Measurements from ENCODE around the gene SYT5. TPM values are rescaled to one million over a fixed set of nuclear protein-coding genes. Genes with fewer than 3 reads are reported as not detected.

The SYT5 gene
- total and polyA plus RNA-seq, 9 of the 15 experiments (the other 6 are each of a cell fraction or from before 2014, with no cell fraction given) = 1.3 to 20.9 (median 8.8) TPM

GRCh38 chr19:55158848-55159749, 21.0 kb downstream of the SYT5 start (continued):
- TF ChIP-seq HMGN3 (IDR thresholded peaks at IDR 0.05; ENCODE audit: borderline replicate concordance, extremely low read depth, insufficient read length, low read depth, low read length) = peak; percentile 30
- peak; percentile 80 for TF ChIP-seq ZFX (CRISPR knock-in tag; IDR thresholded peaks at IDR 0.05)
- TF ChIP-seq BACH1 (tag; IDR thresholded peaks at IDR 0.05) = no peak
- no peak for TF ChIP-seq RBBP5 (IDR thresholded peaks at IDR 0.05; ENCODE audit: borderline replicate concordance, insufficient read depth, low read length, poor library complexity, severe bottlenecking)
- TF ChIP-seq ZKSCAN1 (IDR thresholded peaks at IDR 0.05; ENCODE audit: low read depth, low read length) = peak; percentile 29; the same call in 1 of the 2 replicates
- no peak for TF ChIP-seq ZNF41 (CRISPR knock-in tag; conservative IDR thresholded peaks at IDR 0.05)
- peak; percentile 52; the same call in 1 of the 2 replicates for TF ChIP-seq CREB1 (IDR thresholded peaks at IDR 0.05)
- TF ChIP-seq CREB1 (CRISPR knock-in tag; IDR thresholded peaks at IDR 0.05) = no peak
- no peak for TF ChIP-seq ZNF79 (CRISPR knock-in tag; IDR thresholded peaks at IDR 0.05; ENCODE audit: low read depth)
- TF ChIP-seq HDAC6 (IDR thresholded peaks at IDR 0.05; ENCODE audit: low read depth, low read length) = no peak
- TF ChIP-seq ZNF384 (IDR thresholded peaks at IDR 0.05; ENCODE audit: low read depth, low read length) = no peak
- no peak for TF ChIP-seq NFE2L1 (tag; IDR thresholded peaks at IDR 0.05; ENCODE audit: borderline replicate concordance, low read depth)
- TF ChIP-seq EZH2 (IDR thresholded peaks at IDR 0.05; ENCODE audit: borderline replicate concordance, low read depth, low read length) = no peak
- TF ChIP-seq NCOA2 (IDR thresholded peaks at IDR 0.05; ENCODE audit: partially characterized antibody in 2 of 2) = no peak
- TF ChIP-seq CBX1 (IDR thresholded peaks at IDR 0.05; ENCODE audit: low read depth) = peak; percentile 38; the same call in 1 of the 2 replicates
- TF ChIP-seq ZNF143 (CRISPR knock-in tag; IDR thresholded peaks at IDR 0.05) = no peak
- TF ChIP-seq ELK3 (CRISPR knock-in tag; IDR thresholded peaks at IDR 0.05) = no peak
- TF ChIP-seq ZNF165 (CRISPR knock-in tag; IDR thresholded peaks at IDR 0.05; ENCODE audit: borderline replicate concordance) = no peak
- no peak for TF ChIP-seq ZNF766 (CRISPR knock-in tag; conservative IDR thresholded peaks at IDR 0.05)
- no peak for TF ChIP-seq CHD2 (IDR thresholded peaks at IDR 0.05; ENCODE audit: low read depth, low read length)
- TF ChIP-seq, protein P1, sequence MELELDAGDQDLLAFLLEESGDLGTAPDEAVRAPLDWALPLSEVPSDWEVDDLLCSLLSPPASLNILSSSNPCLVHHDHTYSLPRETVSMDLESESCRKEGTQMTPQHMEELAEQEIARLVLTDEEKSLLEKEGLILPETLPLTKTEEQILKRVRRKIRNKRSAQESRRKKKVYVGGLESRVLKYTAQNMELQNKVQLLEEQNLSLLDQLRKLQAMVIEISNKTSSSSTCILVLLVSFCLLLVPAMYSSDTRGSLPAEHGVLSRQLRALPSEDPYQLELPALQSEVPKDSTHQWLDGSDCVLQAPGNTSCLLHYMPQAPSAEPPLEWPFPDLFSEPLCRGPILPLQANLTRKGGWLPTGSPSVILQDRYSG (tag; conservative IDR thresholded peaks at IDR 0.05; ENCODE audit: low read depth) = no peak
- peak; percentile 97 for TF ChIP-seq ATF7 (IDR thresholded peaks at IDR 0.05)
- TF ChIP-seq GTF2B (IDR thresholded peaks at IDR 0.05; ENCODE audit: extremely low read depth, insufficient read length) = no peak
- TF ChIP-seq ZNF717 (CRISPR knock-in tag; IDR thresholded peaks at IDR 0.05) = no peak
- TF ChIP-seq RCOR1 (IDR thresholded peaks at IDR 0.05; ENCODE audit: borderline replicate concordance in 1 of 2, low read depth in 2 of 2, low read length in 2 of 2) = peak in 1 of 2 experiments; percentile 92; a peak in 2 of 4 replicates
- TF ChIP-seq CEBPG (CRISPR knock-in tag; IDR thresholded peaks at IDR 0.05) = peak; percentile 61; the same call in 1 of the 2 replicates
- TF ChIP-seq CEBPG (tag; conservative IDR thresholded peaks at IDR 0.05 in 1 of 2, IDR thresholded peaks at IDR 0.05 in 1 of 2) = no peak
